T-helper 2 cell treated with Interferon-gamma antibody and Interleukin-4, amounts not matched to agents 5 μg/mL and 100 μg/mL, for 36 hours (primary cell): ENCODE measurements around the gene EGFL7.
"Not testable (repeated sequence)": the region's sequence is repeated elsewhere in the genome, so short reads cannot be mapped to it uniquely, and the experiment has no call there.

Experiments used
- DNase-seq: peaks from one replicate; pipeline ENCODE4 v3.0.0; 2021; ENCODE audit warnings: low spot score
- H3K27ac Mint-ChIP-seq: one replicate; pipeline ENCODE4 v1.8.0; 2021; ENCODE audit warnings: mild to moderate bottlenecking, mixed read lengths
- H3K27me3 Mint-ChIP-seq: one replicate; pipeline ENCODE4 v1.8.0; 2021; ENCODE audit warnings: low read depth, mixed read lengths
- H3K36me3 Mint-ChIP-seq: one replicate; pipeline ENCODE4 v1.8.0; 2021; ENCODE audit warnings: low read depth, mixed read lengths
- H3K4me1 Mint-ChIP-seq: one replicate; pipeline ENCODE4 v1.8.0; 2021; ENCODE audit warnings: low read depth, mixed read lengths
- H3K4me3 Mint-ChIP-seq: one replicate; pipeline ENCODE4 v1.8.0; 2022; ENCODE audit warnings: mild to moderate bottlenecking, moderate library complexity, mixed read lengths
- H3K9me3 Mint-ChIP-seq: one replicate; pipeline ENCODE4 v1.8.0; 2021; ENCODE audit warnings: mixed read lengths

EGFL7 gene

GRCh38 chr9:136629001-136629878 lies 33.5 kb upstream of the EGFL7 start:
- Mint-ChIP-seq H3K36me3 (no peaks in the 10 kb centered on the region), H3K4me3 (no peak overlapping the region), H3K9me3 (no peaks in the 10 kb centered on the region), H3K27ac (no peak overlapping the region), H3K27me3 (peaks cover 3% of the 10 kb centered on the region), H3K4me1 (no peaks in the 10 kb centered on the region)
- DNase-seq, result no peak

- H3K9me3 Mint-ChIP-seq, result no peaks in the 10 kb centered on the region
- DNase-seq, result peak; percentile 42
- H3K27ac Mint-ChIP-seq, result no peak overlapping the region
- H3K36me3 Mint-ChIP-seq, result no peaks in the 10 kb centered on the region
- H3K4me1 Mint-ChIP-seq, result no peaks in the 10 kb centered on the region
- peaks cover 3% of the 10 kb centered on the region for H3K27me3 Mint-ChIP-seq
- no peak overlapping the region for H3K4me3 Mint-ChIP-seq
Measured at GRCh38 chr9:136629879-136630661, 32.6 kb upstream of the EGFL7 start.

DNA sequence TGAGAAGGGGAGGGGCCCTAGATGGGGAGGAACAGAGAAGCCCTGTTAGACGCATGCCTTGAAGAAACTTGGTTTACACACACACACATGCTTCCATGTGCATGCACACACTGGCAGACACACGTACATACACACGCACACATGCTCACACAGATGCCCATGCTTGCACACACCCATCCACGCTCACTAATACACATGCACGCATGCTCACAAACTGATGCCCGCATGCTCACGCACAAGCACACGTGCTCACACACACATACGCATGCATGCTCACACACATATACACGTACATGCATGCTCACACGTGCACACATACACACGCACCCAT lies 32.1 kb upstream of the EGFL7 start:
- no peak overlapping the region for H3K27ac Mint-ChIP-seq
- H3K9me3 Mint-ChIP-seq, result no peaks in the 10 kb centered on the region
- DNase-seq, result no peak
- no peak overlapping the region for H3K4me3 Mint-ChIP-seq
- H3K27me3 Mint-ChIP-seq, result peaks cover 3% of the 10 kb centered on the region
- H3K36me3 Mint-ChIP-seq, result no peaks in the 10 kb centered on the region
- no peaks in the 10 kb centered on the region for H3K4me1 Mint-ChIP-seq

- no peak overlapping the region for H3K4me3 Mint-ChIP-seq
Measured at GRCh38 chr9:136631038-136632000, 31.4 kb upstream of the EGFL7 start.

DNA sequence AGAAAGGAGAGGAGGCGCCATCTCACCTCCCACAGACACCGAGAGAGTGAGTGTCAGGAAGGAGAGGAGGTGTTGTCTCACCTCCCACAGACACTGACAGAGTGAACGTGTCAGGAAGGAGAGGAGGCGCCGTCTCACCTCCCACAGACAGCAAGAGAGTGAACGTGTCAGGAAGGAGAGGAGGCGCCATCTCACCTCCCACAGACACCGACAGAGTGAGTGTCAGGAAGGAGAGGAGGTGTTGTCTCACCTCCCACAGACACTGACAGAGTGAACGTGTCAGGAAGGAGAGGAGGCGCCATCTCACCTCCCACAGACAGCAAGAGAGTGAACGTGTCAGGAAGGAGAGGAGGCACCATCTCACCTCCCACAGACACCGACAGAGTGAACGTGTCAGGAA lies 30.6 kb upstream of the EGFL7 start:
- not testable (repeated sequence) for H3K4me3 Mint-ChIP-seq, H3K36me3 Mint-ChIP-seq, H3K4me1 Mint-ChIP-seq, DNase-seq, H3K27ac Mint-ChIP-seq, H3K9me3 Mint-ChIP-seq, H3K27me3 Mint-ChIP-seq

More at GRCh38 chr9:136631038-136632000, 31.4 kb upstream of the EGFL7 start:
- H3K27ac Mint-ChIP-seq, result no peak overlapping the region
- H3K4me1 Mint-ChIP-seq, result no peaks in the 10 kb centered on the region
- DNase-seq, result peak; percentile 57
- no peaks in the 10 kb centered on the region for H3K9me3 Mint-ChIP-seq
- H3K27me3 Mint-ChIP-seq, result peaks cover 3% of the 10 kb centered on the region
- H3K36me3 Mint-ChIP-seq, result no peaks in the 10 kb centered on the region

- H3K4me1 Mint-ChIP-seq, H3K27me3 Mint-ChIP-seq, H3K36me3 Mint-ChIP-seq, H3K4me3 Mint-ChIP-seq, DNase-seq, H3K27ac Mint-ChIP-seq, H3K9me3 Mint-ChIP-seq: not testable (repeated sequence)
Measured at GRCh38 chr9:136632491-136633106, 30.1 kb upstream of the EGFL7 start.

- Mint-ChIP-seq H3K36me3 (no peaks in the 10 kb centered on the region), H3K4me1 (no peaks in the 10 kb centered on the region), H3K27me3 (no peaks in the 10 kb centered on the region), H3K27ac (no peak overlapping the region), H3K4me3 (no peak overlapping the region), H3K9me3 (no peaks in the 10 kb centered on the region)
- DNase-seq, result no peak
Measured at GRCh38 chr9:136634904-136635303, 27.8 kb upstream of the EGFL7 start.

DNA sequence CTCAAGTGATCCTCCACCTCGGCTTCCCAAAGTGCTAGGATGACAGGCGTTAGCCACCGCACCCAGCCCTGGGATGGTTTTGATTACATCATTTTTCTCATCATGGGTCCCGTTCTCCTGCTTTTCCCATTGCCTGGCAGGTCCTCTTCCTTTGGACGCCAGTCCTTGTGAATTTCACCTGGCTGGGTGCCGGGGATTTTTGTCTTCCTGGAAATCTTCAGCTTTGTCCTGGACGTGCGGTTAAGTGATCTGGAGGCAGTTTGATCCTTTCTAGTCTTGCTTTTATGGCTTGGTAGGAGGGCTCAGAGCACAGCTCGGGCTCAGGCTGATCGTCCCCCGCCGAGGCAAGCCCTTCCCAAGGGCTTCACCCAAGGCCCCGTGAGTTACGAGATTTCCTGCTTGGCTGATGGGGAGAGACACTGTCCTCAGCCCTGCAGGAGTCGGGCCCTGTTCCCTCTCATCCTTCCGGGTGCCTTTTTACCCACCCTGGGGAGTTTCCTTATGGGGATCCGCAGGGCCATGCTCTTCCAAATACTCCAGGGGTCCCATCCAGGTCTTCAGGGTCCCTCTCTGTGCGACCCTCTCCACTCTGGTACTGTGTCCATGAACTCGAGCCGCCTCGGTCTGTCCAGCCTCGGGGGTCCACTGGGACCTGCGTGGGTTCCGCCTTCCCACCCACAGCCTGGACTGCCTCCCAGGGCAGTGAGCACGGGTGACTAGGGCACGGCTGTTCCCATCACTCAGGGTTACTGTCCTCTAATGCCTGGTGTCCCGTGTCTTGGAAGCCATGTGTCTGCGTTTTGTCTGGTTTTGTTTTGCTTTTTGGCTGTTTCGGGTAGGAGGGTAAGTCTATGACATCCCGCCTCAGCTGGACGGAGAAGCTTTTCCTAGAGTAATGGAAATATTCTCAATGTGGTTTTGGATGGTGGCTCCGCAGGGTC lies 22.3 kb upstream of the EGFL7 start:
- H3K27ac Mint-ChIP-seq, result no peak overlapping the region

GRCh38 chr9:136642439-136642921 lies 20.2 kb upstream of the EGFL7 start:
- H3K4me1 Mint-ChIP-seq, result no peaks in the 10 kb centered on the region
- no peak for DNase-seq
- no peaks in the 10 kb centered on the region for H3K9me3 Mint-ChIP-seq
- H3K27ac Mint-ChIP-seq, result no peak overlapping the region
- H3K4me3 Mint-ChIP-seq, result no peak overlapping the region
- peaks cover 23% of the 10 kb centered on the region for H3K27me3 Mint-ChIP-seq
- H3K36me3 Mint-ChIP-seq, result no peaks in the 10 kb centered on the region

More for the DNA sequence above, 22.3 kb upstream of the EGFL7 start:
- H3K4me3 Mint-ChIP-seq, result no peak overlapping the region
- DNase-seq, result no peak
- no peaks in the 10 kb centered on the region for H3K9me3 Mint-ChIP-seq
- peaks cover 16% of the 10 kb centered on the region for H3K27me3 Mint-ChIP-seq
- no peaks in the 10 kb centered on the region for H3K4me1 Mint-ChIP-seq
- H3K36me3 Mint-ChIP-seq, result no peaks in the 10 kb centered on the region

- Mint-ChIP-seq H3K4me3 (no peak overlapping the region), H3K4me1 (no peaks in the 10 kb centered on the region), H3K27me3 (peaks cover 28% of the 10 kb centered on the region), H3K9me3 (no peaks in the 10 kb centered on the region), H3K27ac (no peak overlapping the region), H3K36me3 (no peaks in the 10 kb centered on the region)
- no peak for DNase-seq
Measured at GRCh38 chr9:136643596-136644342, 18.9 kb upstream of the EGFL7 start.

DNA sequence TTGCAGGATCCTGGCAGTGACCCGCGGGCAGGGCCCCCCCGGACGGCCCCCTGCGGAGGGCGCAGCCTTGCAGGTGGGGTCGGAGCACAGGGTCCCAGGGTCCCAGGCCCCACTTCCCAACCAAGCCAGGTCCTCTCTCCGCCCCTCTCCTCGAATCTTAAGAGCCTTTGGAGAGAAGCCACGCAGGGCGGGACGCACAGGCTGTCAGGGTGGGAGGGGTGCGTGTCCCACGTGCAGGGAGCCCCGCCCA lies 18.4 kb upstream of the EGFL7 start:
- Mint-ChIP-seq H3K9me3 (no peaks in the 10 kb centered on the region), H3K27me3 (peaks cover 30% of the 10 kb centered on the region), H3K27ac (no peak overlapping the region), H3K36me3 (no peaks in the 10 kb centered on the region), H3K4me3 (no peak overlapping the region), H3K4me1 (no peaks in the 10 kb centered on the region)
- no peak for DNase-seq

DNA sequence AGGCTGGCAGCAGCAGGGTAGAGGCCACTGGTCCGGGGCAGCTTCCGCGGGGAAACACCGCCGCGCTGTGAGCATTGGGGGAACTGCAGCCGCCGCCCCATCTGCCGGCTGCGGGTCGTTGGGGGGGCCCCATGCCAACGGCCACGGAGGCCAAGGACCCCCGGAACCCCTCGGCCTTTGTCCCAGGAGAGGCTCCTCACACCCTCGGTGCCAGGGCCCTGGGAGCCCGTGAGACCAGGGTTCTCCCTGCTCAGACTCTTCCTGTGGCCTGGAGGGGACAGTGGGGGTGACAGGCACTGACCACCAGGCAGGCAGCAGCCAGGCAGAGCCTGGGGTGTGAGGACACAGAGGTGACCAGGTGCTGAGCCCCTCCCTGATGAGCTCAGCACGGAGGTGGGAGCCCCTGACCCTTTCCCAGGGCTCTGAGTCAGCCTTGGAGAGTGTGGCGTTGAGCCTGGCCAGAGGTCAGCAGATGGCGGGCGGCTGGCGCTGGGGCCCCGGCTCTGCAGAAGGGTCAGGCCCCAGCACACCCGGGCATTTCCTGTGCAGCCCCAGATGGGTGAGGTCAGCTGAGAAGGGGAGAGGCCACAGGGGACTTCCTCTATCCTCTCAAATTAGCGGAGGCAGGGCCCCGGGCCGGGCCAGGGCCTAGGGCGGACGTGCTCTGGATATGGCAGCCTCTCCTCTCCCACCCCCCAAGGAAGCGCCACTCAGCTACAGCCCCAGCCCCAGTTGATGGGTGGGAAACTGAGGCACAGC lies 17.9 kb upstream of the EGFL7 start:
- H3K9me3 Mint-ChIP-seq, result no peaks in the 10 kb centered on the region
- no peaks in the 10 kb centered on the region for H3K36me3 Mint-ChIP-seq
- DNase-seq, result peak; percentile 64
- H3K4me1 Mint-ChIP-seq, result no peaks in the 10 kb centered on the region
- no peak overlapping the region for H3K27ac Mint-ChIP-seq
- H3K4me3 Mint-ChIP-seq, result no peak overlapping the region
- peaks cover 30% of the 10 kb centered on the region for H3K27me3 Mint-ChIP-seq
